HG03280 (cell line): ENCODE results near the gene CCDC90B.
"Not testable (repeated sequence)": the region's sequence is repeated elsewhere in the genome, so short reads cannot be mapped to it uniquely, and the experiment has no call there.

Experiments
- ATAC-seq: cut with Tn5 transposase; IDR thresholded peaks from one replicate; pipeline ENCODE4 v1.9.1; 2021; ENCODE audit warnings: mild to moderate bottlenecking, moderate library complexity; ENCODE audit not compliant: unreplicated experiment

Gene CCDC90B, protein sequence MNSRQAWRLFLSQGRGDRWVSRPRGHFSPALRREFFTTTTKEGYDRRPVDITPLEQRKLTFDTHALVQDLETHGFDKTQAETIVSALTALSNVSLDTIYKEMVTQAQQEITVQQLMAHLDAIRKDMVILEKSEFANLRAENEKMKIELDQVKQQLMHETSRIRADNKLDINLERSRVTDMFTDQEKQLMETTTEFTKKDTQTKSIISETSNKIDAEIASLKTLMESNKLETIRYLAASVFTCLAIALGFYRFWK

GRCh38 chr11:83285771-83286528 lies at the start of gene CCDC90B:
Gene CCDC90B (minus strand): TSS chr11:83286367. CDS start chr11:83285972, 395 bp downstream.
- peak; percentile 91 for ATAC-seq

- no peak for ATAC-seq
Observed at GRCh38 chr11:83335446-83336070, 49.4 kb upstream of the CCDC90B start.

DNA sequence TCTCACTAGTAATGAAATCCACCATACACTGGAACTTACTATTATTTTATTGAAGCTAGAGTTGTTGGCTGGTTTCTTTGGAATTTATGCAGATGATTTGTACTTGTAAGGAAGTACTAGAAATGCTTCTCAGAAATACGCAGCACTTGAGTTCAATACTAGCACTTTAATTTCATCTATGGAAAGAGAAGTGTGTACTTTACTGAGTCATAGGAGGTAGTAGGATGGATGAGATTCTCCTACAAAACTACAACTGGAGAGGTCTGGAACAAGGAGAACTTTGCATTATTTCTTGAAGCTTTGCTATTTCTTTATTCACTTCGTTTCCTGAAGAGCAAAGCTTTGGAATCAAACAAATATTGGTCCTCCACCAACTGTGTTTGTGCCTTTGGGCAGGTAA lies 44.1 kb upstream of the CCDC90B start:
- ATAC-seq = no peak

DNA sequence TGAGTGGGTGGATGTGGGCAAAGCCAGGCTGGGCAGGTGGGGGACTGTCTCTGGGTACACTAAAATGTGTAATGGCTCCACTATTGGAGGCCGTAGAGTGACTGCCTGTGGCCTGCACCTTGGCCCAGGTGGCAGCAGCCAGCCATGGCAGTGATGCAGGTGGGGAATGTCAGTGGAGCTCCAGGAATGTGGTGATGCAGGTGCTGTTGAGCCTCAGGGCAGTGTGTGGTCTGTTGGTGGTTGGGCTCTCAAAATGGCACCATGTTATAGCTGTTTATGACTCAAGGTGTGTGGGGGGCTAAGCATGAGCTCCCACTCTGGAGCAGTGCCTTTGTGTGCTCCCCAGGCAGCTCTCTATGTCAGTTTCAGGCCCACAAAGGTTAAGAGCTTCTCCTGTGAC lies 40.2 kb upstream of the CCDC90B start:
- no peak for ATAC-seq

GRCh38 chr11:83319346-83319745 lies 33.2 kb upstream of the CCDC90B start:
- no peak for ATAC-seq

- ATAC-seq = no peak
Observed at GRCh38 chr11:83318931-83319330, 32.8 kb upstream of the CCDC90B start.

- no peak for ATAC-seq
Observed at GRCh38 chr11:83317757-83318690, 31.9 kb upstream of the CCDC90B start.

GRCh38 chr11:83316897-83317268 lies 30.7 kb upstream of the CCDC90B start:
- ATAC-seq = not testable (repeated sequence)

DNA sequence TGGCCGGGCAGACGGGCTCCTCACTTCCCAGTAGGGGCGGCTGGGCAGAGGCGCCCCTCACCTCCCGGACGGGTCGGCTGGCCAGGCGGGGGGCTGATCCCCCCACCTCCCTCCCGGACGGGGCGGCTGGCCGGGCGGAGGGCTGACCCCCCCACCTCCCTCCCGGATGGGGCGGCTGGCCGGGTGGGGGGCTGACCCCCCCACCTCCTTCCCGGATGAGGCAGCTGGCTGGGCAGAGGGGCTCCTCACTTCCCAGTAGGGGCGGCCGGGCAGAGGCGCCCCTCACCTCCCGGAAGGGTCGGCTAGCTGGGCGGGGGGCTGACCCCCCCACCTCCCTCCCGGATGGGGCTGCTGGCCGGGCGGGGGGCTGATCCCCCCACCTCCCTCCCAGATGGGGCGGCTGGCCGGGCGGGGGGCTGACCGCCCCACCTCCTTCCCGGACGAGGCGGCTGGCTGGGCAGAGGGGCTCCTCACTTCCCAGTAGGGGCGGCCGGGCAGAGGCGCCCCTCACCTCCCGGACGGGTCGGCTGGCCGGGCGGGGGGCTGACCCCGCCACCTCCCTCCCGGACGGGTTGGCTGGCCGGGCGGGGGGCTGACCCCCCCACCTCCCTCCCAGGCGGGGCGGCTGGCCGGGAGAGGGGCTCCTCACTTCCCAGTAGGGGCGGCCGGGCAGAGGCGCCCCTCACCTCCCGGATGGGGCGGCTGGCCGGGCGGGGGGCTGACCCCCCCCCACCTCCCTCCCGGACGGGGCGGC lies 30.2 kb upstream of the CCDC90B start:
- ATAC-seq = not testable (repeated sequence)

GRCh38 chr11:83312430-83312829 lies 26.3 kb upstream of the CCDC90B start:
- no peak for ATAC-seq

DNA sequence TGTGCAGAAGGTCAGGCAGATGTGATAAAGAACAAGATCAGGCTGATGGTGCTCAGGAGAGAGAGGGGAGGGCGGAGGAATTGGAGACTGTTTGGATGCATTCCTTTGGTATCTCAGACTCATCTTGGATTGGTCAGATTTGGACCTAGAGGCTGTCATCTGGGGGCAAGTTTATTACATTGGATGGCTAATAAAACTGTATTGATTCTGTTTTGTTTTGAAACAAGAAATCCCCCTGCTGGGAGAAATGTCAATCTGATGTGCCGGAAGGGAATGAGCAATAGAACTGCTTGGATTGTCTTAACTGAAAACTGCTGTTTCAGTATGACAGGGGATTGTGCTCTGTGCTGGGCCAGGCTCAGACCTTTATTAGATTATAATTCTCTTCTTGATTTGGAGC lies 25.5 kb upstream of the CCDC90B start:
- ATAC-seq = no peak

- no peak for ATAC-seq
Observed at GRCh38 chr11:83310718-83311117, 24.6 kb upstream of the CCDC90B start.

DNA sequence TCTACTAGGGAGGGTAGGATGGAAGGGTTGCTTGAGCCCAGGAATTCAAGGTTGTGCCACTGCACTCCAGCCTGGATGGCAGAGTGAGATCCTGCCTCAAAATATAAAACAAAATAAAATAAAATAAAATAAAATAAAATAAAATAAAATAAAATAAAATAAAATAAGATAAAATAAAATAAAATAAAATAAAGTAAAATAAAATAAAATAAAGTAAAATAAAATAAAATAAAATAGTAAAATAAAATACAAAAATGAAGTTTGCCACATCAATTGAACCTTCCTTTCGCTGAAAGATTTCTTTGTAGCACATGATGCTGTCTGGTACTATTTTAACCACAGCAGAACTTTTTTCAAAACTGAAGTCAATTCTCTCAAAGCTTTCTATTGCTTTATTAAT lies 22.4 kb upstream of the CCDC90B start:
- not testable (repeated sequence) for ATAC-seq

GRCh38 chr11:83306200-83307080 lies 20.3 kb upstream of the CCDC90B start:
- no peak for ATAC-seq

GRCh38 chr11:83303316-83303715 lies 17.1 kb upstream of the CCDC90B start:
- ATAC-seq = no peak

- no peak for ATAC-seq
Observed at GRCh38 chr11:83302151-83302550, 16.0 kb upstream of the CCDC90B start.

DNA sequence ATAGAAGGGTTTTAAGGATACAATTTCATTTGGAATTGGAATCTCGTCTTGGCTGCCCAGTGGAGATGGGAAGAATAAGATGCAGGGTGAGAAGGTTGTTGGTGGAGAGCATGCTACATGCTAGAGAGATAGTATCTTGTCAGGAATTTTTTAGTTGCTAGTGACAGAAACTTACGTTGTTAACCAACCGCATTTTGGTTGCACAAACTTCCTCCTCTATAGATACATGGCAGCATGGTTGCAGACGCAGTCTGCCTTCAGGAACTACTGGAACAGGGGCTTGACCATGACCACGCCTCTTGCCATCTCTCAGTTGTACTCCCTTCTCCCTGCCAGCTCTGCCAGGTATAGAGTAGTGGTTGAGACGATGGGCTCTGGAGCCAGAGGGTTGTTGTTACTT lies 13.5 kb upstream of the CCDC90B start:
- no peak for ATAC-seq

DNA sequence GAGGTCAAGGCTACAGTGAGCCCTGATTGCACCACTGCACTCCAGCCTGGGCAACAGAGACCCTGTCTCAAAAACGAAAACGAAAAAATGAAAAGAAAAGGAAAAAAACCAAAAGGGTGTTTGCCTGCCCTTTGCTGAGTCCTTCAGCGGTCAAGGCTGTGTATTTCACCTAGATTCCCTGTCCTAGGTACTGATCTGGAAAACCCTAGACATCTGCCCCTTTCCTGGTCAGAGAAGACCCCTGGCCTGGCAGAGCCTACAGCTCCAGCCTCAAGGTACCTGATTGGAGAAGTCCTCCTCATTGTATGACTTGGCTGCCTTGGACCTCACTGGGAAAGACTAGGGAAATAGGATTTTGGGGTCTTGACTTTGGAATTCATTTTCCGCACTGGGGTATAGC lies 8.0 kb upstream of the CCDC90B start:
- no peak for ATAC-seq

- ATAC-seq = no peak
Observed at GRCh38 chr11:83293457-83293774, 7.2 kb upstream of the CCDC90B start.
